DMS 273 treated with DMSO at 0.1 percent for 48 hours (cell line): Measurements from ENCODE around the gene CD180.

Experiments
- DNase-seq: peaks from one replicate; lab custom pipeline; 2025; lab: John Stamatoyannopoulos, UW

Gene CD180

GRCh38 chr5:67160985-67161384 lies 35.6 kb downstream of the CD180 start:
- no peak for DNase-seq

GRCh38 chr5:67160272-67160671 lies 36.3 kb downstream of the CD180 start:
- DNase-seq, result no peak

- DNase-seq, result no peak
Observed at GRCh38 chr5:67156976-67157583, 39.5 kb downstream of the CD180 start.

GRCh38 chr5:67154556-67155206 lies 41.9 kb downstream of the CD180 start:
- DNase-seq, result no peak

GRCh38 chr5:67153292-67153691 lies 43.3 kb downstream of the CD180 start:
- DNase-seq, result no peak

GRCh38 chr5:67152400-67152799 lies 44.2 kb downstream of the CD180 start:
- no peak for DNase-seq

- DNase-seq, result no peak
Observed at GRCh38 chr5:67149951-67150523, 46.6 kb downstream of the CD180 start.

- DNase-seq, result no peak
Observed at GRCh38 chr5:67149057-67149950, 47.3 kb downstream of the CD180 start.

GRCh38 chr5:67147760-67148159 lies 48.8 kb downstream of the CD180 start:
- DNase-seq, result no peak

GRCh38 chr5:67146981-67147380 lies 49.6 kb downstream of the CD180 start:
- no peak for DNase-seq

- no peak for DNase-seq
Observed at GRCh38 chr5:67146574-67146973, 50.0 kb downstream of the CD180 start.

GRCh38 chr5:67144183-67144639 lies 52.4 kb downstream of the CD180 start:
- no peak for DNase-seq

- DNase-seq, result no peak
Observed at GRCh38 chr5:67143549-67143948, 53.0 kb downstream of the CD180 start.

GRCh38 chr5:67142816-67143215 lies 53.8 kb downstream of the CD180 start:
- no peak for DNase-seq

GRCh38 chr5:67141644-67142043 lies 55.0 kb downstream of the CD180 start:
- DNase-seq, result no peak

GRCh38 chr5:67140413-67140812 lies 56.2 kb downstream of the CD180 start:
- DNase-seq, result no peak

GRCh38 chr5:67139030-67139429 lies 57.6 kb downstream of the CD180 start:
- DNase-seq, result no peak

- DNase-seq, result no peak
Observed at GRCh38 chr5:67135381-67135984, 61.1 kb downstream of the CD180 start.

- DNase-seq, result no peak
Observed at GRCh38 chr5:67133776-67134175, 62.8 kb downstream of the CD180 start.

- no peak for DNase-seq
Observed at GRCh38 chr5:67133217-67133616, 63.4 kb downstream of the CD180 start.

GRCh38 chr5:67129768-67130167 lies 66.8 kb downstream of the CD180 start:
- DNase-seq, result no peak
